H1 (cell line): ENCODE measurements around the gene MAP4K1. TPM values are rescaled to one million over a fixed set of nuclear protein-coding genes. Genes with fewer than 3 reads are reported as not detected.

Experiments used
- CHD2 ChIP-seq: IDR thresholded peaks from 2 replicates; pipeline ENCODE4 v1.6.1; 2012; ENCODE audit warnings: low read length, improper control_type of control experiment
- CHD7 ChIP-seq: fragments of 300-600 bp; sonication (generic); IDR thresholded peaks from 2 replicates; pipeline ENCODE4 v1.7.1; 2012; ENCODE audit warnings: low read length, moderate library complexity, mild to moderate bottlenecking, inconsistent platforms; ENCODE audit not compliant: insufficient replicate concordance
- E2F6 ChIP-seq: IDR thresholded peaks from 2 replicates; pipeline ENCODE4 v1.6.1; 2012; ENCODE audit warnings: inconsistent platforms
- EGR1 ChIP-seq: IDR thresholded peaks from 2 replicates; pipeline ENCODE4 v1.6.1; 2011; ENCODE audit warnings: low read depth, low read length, borderline replicate concordance
- SIRT6 ChIP-seq: IDR thresholded peaks from one replicate; pipeline ENCODE4 v1.7.1; 2012; ENCODE audit warnings: low read length, inconsistent platforms
- SIX5 ChIP-seq: IDR thresholded peaks from 2 replicates; pipeline ENCODE4 v1.6.1; 2011; ENCODE audit warnings: mild to moderate bottlenecking, low read depth, low read length
- SUZ12 ChIP-seq: fragments of 200-600 bp; sonication (generic); IDR thresholded peaks from 2 replicates; pipeline ENCODE4 v1.6.1; 2012; ENCODE audit warnings: mild to moderate bottlenecking, inconsistent platforms, low read length, moderate library complexity, mixed read lengths
- TEAD4 ChIP-seq: IDR thresholded peaks from 2 replicates; pipeline ENCODE4 v1.6.1; 2012; ENCODE audit warnings: low read depth, low read length, inconsistent platforms, mixed read lengths
- USF2 ChIP-seq: IDR thresholded peaks from 2 replicates; pipeline ENCODE4 v1.6.1; 2011; ENCODE audit warnings: low read length, improper control_type of control experiment
- polyA plus RNA-seq, 7 experiments: library from polyadenylated mRNA; depleted of rRNA in 3 of 7; stranded (reverse) in 5 of 7; unstranded in 2 of 7; fragments of >200 nt in 5 of 7; fragments of 200-250 nt in 2 of 7; gene quantifications; 1 replicate in 5 of 7; 2 replicates in 1 of 7; 4 replicates in 1 of 7; pipeline versions ENCODE4 v1.2.1 to v1.2.3, GENCODE V29; 2011 to 2013; ENCODE audit warnings: missing spikeins in 2 of 7, mixed read lengths in 2 of 7
- total RNA-seq: library from RNA; stranded (reverse); fragmentation: NEBNext Ultra II Directional; extraction: Animal tissue kit (Norgen Biotek cat#: 25700); gene quantifications from 2 replicates; pipeline ENCODE4 v1.2.1, GENCODE V29; 2021

The MAP4K1 gene
- total and polyA plus RNA-seq, 2 of the 8 experiments (the other 6 are each of a cell fraction or from before 2014, with no cell fraction given) = 9.0 to 10.4 TPM

- TF ChIP-seq CHD7 (no peak), SIX5 (no peak), E2F6 (no peak), SUZ12 (no peak), TEAD4 (no peak), EGR1 (no peak), SIRT6 (no peak), CHD2 (no peak), USF2 (no peak)
These were observed 78.0 kb downstream of the MAP4K1 start (continued) for GRCh38 chr19:38539751-38540150.
